GM18520 (cell line): ENCODE results near the gene LIPN.

ENCODE experiments used
- ATAC-seq: cut with Tn5 transposase; IDR thresholded peaks from one replicate; pipeline ENCODE4 v1.9.1; 2021; ENCODE audit not compliant: unreplicated experiment

LIPN gene

GRCh38 chr10:88820748-88821401, 61.1 kb downstream of the LIPN start:
- ATAC-seq, result no peak

- no peak for ATAC-seq
These were observed 66.6 kb downstream of the LIPN start for GRCh38 chr10:88826388-88826787.

- ATAC-seq, result no peak
These were observed 67.9 kb downstream of the LIPN start for GRCh38 chr10:88827671-88828070.

- ATAC-seq, result no peak
These were observed 68.5 kb downstream of the LIPN start for GRCh38 chr10:88828310-88828709.
